ENCODE measurements around the gene ITGB5. TPM values are rescaled to one million over a fixed set of nuclear protein-coding genes. Genes with fewer than 3 reads are reported as not detected.
"Not testable (repeated sequence)": the region's sequence is repeated elsewhere in the genome, so short reads cannot be mapped to it uniquely, and the experiment has no call there.

ITGB5 gene
- total RNA-seq, 4 donors from 2014 or later = 155 to 452 (median 234) TPM

DNA sequence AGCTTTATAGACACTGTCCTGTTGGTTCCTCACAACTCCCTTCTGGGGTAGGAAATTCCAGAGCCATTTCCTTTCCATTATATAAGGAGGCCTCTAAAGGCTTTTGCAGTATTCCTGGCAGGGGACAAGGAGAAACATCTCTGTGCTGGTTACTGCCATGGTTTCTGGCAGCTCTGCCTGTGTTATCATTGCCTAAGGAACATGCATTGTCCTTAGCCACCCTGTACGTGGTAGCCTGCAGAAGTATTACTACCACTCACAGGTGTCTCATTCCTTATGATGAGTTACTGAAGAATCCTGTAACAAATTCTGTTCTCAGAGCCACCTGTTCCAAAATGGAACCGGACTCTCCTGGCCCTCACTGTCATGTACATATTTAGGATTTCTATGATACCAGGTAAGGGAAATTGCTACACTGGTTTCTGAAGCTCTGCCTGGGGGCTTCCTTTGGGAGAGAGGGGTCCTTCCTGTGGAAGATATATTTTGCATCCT lies 98.9 kb downstream of the ITGB5 start:
- no peak for ATAC-seq (ENCODE audit: low FRiP score)
- TF ChIP-seq, protein P1, sequence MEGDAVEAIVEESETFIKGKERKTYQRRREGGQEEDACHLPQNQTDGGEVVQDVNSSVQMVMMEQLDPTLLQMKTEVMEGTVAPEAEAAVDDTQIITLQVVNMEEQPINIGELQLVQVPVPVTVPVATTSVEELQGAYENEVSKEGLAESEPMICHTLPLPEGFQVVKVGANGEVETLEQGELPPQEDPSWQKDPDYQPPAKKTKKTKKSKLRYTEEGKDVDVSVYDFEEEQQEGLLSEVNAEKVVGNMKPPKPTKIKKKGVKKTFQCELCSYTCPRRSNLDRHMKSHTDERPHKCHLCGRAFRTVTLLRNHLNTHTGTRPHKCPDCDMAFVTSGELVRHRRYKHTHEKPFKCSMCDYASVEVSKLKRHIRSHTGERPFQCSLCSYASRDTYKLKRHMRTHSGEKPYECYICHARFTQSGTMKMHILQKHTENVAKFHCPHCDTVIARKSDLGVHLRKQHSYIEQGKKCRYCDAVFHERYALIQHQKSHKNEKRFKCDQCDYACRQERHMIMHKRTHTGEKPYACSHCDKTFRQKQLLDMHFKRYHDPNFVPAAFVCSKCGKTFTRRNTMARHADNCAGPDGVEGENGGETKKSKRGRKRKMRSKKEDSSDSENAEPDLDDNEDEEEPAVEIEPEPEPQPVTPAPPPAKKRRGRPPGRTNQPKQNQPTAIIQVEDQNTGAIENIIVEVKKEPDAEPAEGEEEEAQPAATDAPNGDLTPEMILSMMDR (IDR thresholded peaks at IDR 0.05) = no peak
- DNase-seq (ENCODE audit: low spot score) = no peak

DNA sequence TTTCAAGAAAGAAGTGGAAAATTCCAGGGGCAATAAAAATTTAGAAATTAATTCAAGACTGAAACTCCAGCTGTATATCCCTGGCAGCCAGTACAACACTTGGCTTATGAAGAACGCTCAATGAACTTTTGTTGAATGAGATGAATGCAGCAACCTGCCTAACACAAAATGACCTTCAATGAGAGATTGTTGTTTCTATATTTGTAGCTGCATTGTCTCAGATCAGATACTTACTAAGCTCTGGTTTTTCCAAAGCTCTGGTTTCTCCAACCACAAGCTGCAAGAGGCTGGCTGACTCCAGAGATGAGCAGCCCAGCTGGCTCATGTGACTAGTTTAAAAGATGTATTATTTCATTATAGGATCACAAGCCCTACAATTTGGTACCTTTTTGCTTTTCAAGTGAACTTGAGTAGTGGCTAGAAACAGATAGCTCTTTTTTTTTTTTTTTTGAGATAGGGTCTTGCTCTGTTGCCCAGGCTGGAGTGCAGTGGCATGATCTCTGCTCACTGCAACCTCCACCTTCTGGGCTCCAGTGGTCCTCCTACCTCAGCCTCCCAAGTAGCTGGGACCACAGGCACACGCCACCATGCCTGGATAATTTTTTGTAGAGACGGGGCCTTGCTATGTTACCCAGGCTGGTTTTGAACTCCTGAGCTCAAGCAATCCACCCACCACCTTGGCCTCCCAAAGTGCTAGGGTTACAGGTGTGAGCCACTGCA lies 99.5 kb downstream of the ITGB5 start:
- TF ChIP-seq, protein P1 (IDR thresholded peaks at IDR 0.05) = no peak
- no peak for ATAC-seq (ENCODE audit: low FRiP score)
- DNase-seq (ENCODE audit: low spot score) = no peak

DNA sequence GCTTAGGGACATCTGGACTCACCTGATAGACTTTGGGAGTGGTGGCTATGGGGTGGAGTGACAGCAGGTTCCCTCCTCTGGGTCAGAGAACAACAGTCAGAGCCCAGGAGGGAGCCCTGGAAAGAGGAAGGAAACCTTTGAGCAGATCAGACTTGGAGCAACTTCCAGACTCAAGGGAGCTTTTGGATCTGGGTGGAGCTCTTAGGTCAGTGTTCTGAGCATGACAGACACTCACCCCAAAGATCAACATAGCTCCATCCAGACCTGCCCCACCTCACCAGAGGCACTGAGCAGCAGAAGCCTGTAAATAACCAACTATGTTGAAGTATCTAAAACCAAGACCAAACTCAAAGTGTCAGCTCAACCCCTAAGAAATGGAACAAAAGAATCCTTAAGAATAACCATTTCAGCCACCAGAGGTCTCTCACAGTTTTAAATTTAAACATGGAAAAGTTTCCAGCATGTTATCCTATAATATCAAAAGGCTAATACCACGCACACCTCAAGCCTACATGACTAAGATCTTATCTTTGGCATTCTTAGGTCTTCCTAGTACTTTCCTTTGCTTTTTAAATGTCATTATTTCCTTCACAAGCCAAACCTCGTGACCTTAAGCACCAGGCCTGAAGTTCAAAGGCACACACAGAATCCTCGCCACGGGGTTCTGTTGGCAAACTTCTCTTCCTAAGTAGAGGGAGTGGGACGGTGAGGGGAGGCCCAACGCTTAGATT lies 100.5 kb downstream of the ITGB5 start:
- ATAC-seq (ENCODE audit: low FRiP score) (peak; percentile 49), DNase-seq (ENCODE audit: low spot score) (no peak)
- TF ChIP-seq, protein P1 (IDR thresholded peaks at IDR 0.05) = no peak

DNA sequence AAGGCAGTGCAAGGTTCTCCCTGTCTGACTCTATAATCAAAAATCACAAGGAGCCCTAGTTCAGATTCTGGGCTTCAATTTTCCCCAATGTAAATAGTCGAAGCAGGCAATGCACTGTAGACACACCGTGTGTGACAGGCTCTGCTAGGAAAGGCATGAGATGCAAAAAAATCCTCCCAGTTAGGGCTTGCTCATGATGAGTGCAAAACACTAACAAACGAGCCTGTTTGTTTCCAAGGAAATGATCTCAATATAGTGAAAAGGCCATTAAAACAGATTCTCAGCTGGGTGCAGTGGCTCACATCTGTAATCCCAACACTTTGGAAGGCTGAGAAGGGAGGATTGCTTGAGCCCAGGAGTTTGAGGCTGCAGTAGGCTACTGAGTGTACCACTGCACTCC lies 101.2 kb downstream of the ITGB5 start:
- TF ChIP-seq, protein P1 (IDR thresholded peaks at IDR 0.05) = no peak
- ATAC-seq (ENCODE audit: low FRiP score) (no peak), DNase-seq (ENCODE audit: low spot score) (no peak)

DNA sequence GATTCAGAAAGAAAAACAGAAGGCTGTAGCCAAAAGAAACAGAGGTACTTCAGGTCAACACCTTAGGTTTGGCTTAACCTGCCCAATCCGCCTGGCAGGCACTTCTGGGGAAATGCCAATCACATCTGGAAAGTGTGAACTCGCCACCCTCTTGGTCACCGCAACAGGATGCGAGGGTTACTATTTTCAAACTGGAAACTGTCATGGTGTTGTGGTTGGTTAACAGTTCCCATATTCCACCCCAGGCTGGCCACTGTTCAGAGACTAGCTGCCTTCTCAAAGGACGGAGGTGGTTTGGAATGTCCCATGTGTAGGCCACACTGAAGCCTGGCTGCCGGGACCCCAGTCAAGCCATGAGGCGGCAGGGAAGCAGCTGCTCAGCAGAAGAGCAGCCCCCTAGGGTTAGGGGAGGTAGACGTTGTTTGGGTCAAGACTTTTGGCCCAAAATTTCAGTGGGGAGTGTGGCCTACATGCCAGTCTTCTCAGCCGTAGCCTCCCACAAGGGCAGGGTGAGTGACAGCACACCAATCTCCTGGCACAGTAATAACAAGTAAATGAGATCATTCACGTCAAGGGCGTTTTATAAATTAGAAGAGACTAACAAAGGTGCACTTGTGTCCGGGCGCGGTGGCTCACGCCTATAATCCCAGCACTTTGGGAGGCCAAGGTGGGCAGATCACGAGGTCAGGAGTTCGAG lies 102.3 kb downstream of the ITGB5 start:
- ATAC-seq (ENCODE audit: low FRiP score) (no peak), DNase-seq (ENCODE audit: low spot score) (no peak)
- TF ChIP-seq, protein P1 (IDR thresholded peaks at IDR 0.05) = no peak

DNA sequence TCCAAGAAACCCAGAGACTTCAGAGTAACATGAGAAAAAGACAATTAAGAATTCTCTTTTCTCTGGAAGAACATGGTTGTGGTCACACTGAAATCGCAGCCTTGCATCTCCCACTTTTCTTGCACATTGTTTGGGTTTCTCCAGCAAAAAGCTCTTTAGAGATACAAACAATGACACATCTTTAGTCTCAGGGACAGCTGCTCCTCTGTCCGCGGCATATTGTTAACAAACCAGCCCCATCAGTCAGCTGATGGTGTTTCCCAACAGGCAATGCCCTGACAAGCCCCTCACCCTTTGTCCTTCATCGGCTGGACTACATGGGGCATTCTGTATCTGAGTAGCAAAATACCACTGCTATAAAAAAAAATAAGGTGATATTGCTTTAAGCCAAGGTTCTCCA lies 103.5 kb downstream of the ITGB5 start:
- no peak for ATAC-seq (ENCODE audit: low FRiP score)
- TF ChIP-seq, protein P1 (IDR thresholded peaks at IDR 0.05) = no peak

DNA sequence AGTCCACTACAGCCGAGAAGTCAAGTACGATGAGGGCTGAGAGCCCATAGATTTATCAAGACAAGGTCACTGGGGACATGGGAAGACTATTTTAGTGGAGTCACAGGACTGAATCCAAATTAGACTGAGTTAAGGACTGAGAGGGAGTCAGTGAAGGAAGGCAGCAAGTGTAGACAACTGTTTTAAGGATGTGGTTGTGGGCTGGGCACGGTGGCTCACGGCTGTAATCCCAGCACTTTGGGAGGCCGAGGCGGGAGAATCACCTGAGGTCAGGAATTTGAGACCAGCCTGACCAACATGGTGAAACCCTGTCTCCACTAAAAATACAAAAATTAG lies 104.8 kb downstream of the ITGB5 start:
- DNase-seq (ENCODE audit: low spot score); ATAC-seq (ENCODE audit: low FRiP score): not testable (repeated sequence)

More for the DNA sequence above, 103.5 kb downstream of the ITGB5 start:
- no peak for DNase-seq (ENCODE audit: low spot score)
